ENCODE measurements around the gene TMEM245. TPM values are rescaled to one million over a fixed set of nuclear protein-coding genes. Genes with fewer than 3 reads are reported as not detected.
A peak's percentile ranks its signal among the peaks of the same experiment; 100 is the strongest.

Gene TMEM245
- polyA plus RNA-seq, 1 donor from 2014 or later = 14.5 TPM

- peak overlapping the region in 1 of 3 donors; percentile 70 for H3K27ac Mint-ChIP-seq
- no peaks in the 10 kb centered on the region for H3K4me1 Mint-ChIP-seq
- H3K27me3 Mint-ChIP-seq = no peaks in the 10 kb centered on the region
- peaks cover 22% of the 10 kb centered on the region for H3K36me3 Mint-ChIP-seq
- H3K9me3 Mint-ChIP-seq = peaks cover 2 to 6% (median 3%) of the 10 kb centered on the region in 3 donors
- no peak overlapping the region for H3K4me3 Mint-ChIP-seq
Measured at GRCh38 chr9:109043578-109043977, 76.2 kb downstream of the TMEM245 start.

GRCh38 chr9:109040571-109040970 lies 79.2 kb downstream of the TMEM245 start:
- no peak overlapping the region for H3K4me3 Mint-ChIP-seq
- peaks cover 22% of the 10 kb centered on the region for H3K36me3 Mint-ChIP-seq
- no peaks in the 10 kb centered on the region for H3K4me1 Mint-ChIP-seq
- H3K27ac Mint-ChIP-seq = no peak overlapping the region
- H3K9me3 Mint-ChIP-seq = peaks cover 2 to 6% (median 3%) of the 10 kb centered on the region in 3 donors
- no peaks in the 10 kb centered on the region for H3K27me3 Mint-ChIP-seq

- H3K27me3 Mint-ChIP-seq = no peaks in the 10 kb centered on the region
- H3K27ac Mint-ChIP-seq = no peak overlapping the region
- peaks cover 2 to 6% (median 3%) of the 10 kb centered on the region in 3 donors for H3K9me3 Mint-ChIP-seq
- H3K4me3 Mint-ChIP-seq = no peak overlapping the region
- no peaks in the 10 kb centered on the region for H3K4me1 Mint-ChIP-seq
- peaks cover 18% of the 10 kb centered on the region for H3K36me3 Mint-ChIP-seq
Measured at GRCh38 chr9:109039539-109039938, 80.2 kb downstream of the TMEM245 start.

GRCh38 chr9:109037946-109038715 lies 81.6 kb downstream of the TMEM245 start:
- no peaks in the 10 kb centered on the region for H3K4me1 Mint-ChIP-seq
- no peaks in the 10 kb centered on the region for H3K27me3 Mint-ChIP-seq
- H3K4me3 Mint-ChIP-seq = no peak overlapping the region
- H3K9me3 Mint-ChIP-seq = peaks cover under 1 to 3% (median 1%) of the 10 kb centered on the region in 3 donors
- no peak overlapping the region for H3K27ac Mint-ChIP-seq
- H3K36me3 Mint-ChIP-seq = peaks cover 22% of the 10 kb centered on the region

DNA sequence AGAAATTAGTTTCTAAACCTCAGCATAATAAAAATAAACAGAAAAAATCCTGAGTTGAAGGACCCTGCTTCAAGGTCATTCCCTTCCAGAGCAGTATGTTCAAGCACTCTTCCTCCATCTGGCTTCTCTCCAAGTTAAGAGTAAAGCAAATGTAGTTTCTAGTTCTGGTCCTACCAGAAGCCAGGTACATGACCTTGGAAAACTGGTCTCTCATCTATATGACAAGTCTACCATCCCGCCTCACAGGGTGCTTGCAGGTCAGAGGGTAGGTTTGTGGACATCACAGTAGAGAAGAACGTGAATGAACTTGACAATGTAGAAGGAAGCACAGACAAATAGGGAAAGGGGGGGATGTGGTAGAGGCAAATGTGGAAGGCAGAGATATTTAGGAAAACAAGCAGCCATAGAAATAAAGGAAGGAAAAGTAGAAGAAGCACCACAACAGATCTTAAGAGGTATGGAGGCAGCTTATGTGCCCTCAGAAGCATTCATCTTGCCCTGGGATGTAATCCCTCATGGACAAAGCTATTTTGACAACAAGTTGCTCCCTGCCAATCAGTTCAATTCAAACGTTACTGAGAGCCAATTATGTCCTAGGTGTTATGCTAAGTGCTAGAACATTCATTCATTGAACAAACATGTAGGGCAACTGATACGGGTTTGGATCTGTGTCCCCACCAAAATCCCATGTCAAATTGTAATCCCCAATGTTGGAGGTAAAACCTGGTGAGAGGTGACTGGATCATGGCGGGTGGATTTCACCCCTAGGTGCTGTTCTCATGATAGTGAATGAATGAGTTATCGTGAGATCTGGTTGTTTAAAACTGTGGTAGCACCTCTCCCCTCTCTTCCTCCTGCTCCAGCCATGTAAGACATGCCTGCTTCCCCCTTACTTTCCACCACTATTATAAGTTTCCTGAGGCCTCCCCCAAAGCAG lies 82.7 kb downstream of the TMEM245 start:
- H3K4me1 Mint-ChIP-seq = no peaks in the 10 kb centered on the region
- H3K36me3 Mint-ChIP-seq = peaks cover 20% of the 10 kb centered on the region
- H3K9me3 Mint-ChIP-seq = no peaks in the 10 kb centered on the region
- no peak overlapping the region for H3K4me3 Mint-ChIP-seq
- no peaks in the 10 kb centered on the region for H3K27me3 Mint-ChIP-seq
- H3K27ac Mint-ChIP-seq = no peak overlapping the region

GRCh38 chr9:109035684-109036423 lies 83.9 kb downstream of the TMEM245 start:
- Mint-ChIP-seq H3K9me3 (no peaks in the 10 kb centered on the region), H3K4me1 (no peaks in the 10 kb centered on the region), H3K4me3 (no peak overlapping the region), H3K27me3 (no peaks in the 10 kb centered on the region), H3K27ac (no peak overlapping the region), H3K36me3 (peaks cover 23% of the 10 kb centered on the region)

DNA sequence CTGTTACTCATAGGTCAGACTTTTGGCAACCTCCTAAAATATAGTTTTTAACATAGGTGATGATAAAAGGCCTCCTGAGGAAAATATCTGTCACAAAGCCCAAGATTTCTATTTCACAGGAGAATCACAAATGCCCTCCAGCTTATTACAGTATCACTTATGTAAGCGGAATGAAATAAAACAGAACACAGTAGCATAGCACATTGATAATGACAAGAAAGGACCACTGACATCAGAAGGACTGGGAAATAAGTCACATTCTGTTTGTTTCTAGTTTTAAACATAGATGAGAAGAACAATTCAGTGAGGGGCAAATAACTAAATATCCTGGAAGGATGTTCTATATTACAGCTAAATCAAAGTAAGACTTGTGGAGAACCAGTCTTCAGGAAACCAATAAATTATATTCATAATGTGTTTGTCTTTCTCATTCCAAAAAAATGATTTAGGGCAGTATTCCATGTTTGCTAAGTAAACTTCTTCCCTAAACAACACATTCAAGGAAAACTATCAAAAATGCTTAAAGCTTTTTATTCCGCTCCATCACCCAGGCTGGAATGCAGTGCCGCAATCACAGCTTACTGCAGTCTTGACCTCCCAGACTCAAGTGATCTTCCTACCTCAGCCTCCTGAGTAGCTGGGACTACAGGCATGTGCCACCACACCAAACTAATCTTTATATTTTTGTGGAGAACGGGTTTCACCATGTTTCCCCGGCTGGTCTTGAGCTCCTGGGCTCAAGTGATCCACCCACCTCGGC lies 85.6 kb downstream of the TMEM245 start:
- Mint-ChIP-seq H3K27me3 (no peaks in the 10 kb centered on the region), H3K4me3 (no peak overlapping the region), H3K36me3 (peaks cover 21% of the 10 kb centered on the region), H3K27ac (peak overlapping the region in 1 of 3 donors; percentile 54), H3K4me1 (no peaks in the 10 kb centered on the region), H3K9me3 (no peaks in the 10 kb centered on the region)

DNA sequence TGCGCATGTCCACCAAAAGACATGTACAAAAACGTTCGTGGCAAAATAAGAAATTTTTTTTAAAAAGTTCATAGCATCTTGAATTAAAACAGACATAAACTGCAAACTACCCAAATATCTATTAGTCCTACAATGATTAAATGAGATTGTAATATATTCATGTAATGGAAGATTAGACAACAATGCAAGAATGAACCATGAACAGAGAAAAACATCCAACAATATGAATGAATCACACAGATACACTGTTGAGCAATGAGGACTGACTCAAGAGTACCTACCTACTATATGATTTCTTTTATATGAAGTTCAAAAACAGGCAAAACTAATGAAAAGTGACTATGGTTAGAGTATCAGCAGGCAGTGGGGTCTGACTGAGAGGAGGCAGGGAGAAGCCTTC lies 88.5 kb downstream of the TMEM245 start:
- no peaks in the 10 kb centered on the region for H3K27me3 Mint-ChIP-seq
- H3K27ac Mint-ChIP-seq = no peak overlapping the region
- no peaks in the 10 kb centered on the region for H3K9me3 Mint-ChIP-seq
- H3K36me3 Mint-ChIP-seq = peaks cover 19% of the 10 kb centered on the region
- no peaks in the 10 kb centered on the region for H3K4me1 Mint-ChIP-seq
- no peak overlapping the region for H3K4me3 Mint-ChIP-seq

DNA sequence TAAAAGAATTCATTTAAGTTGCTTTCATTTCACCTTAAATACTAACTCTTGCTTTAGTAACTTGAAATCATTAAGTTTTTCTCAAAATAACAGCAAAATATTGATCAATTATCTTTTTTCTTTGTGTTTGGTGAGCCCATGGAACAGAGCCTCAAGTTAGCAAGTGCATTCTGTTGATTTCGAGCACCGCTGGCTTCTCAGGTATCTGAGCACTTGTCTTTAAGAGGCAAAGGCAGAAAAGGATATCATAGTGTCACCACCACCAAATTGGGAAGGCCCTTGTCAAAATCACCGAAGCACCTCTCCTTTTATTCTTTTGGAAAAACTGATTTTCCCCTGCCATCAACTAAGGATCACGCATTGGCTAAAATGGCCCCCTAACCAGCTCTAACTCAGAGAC lies 89.3 kb downstream of the TMEM245 start:
- H3K4me1 Mint-ChIP-seq = no peaks in the 10 kb centered on the region

GRCh38 chr9:109028457-109028856 lies 91.3 kb downstream of the TMEM245 start:
- no peaks in the 10 kb centered on the region for H3K9me3 Mint-ChIP-seq
- no peak overlapping the region for H3K4me3 Mint-ChIP-seq
- H3K36me3 Mint-ChIP-seq = peaks cover 9% of the 10 kb centered on the region
- H3K4me1 Mint-ChIP-seq = no peaks in the 10 kb centered on the region
- H3K27me3 Mint-ChIP-seq = no peaks in the 10 kb centered on the region
- H3K27ac Mint-ChIP-seq = no peak overlapping the region

More for the DNA sequence above, 89.3 kb downstream of the TMEM245 start:
- H3K36me3 Mint-ChIP-seq = peaks cover 15% of the 10 kb centered on the region
- no peaks in the 10 kb centered on the region for H3K27me3 Mint-ChIP-seq
- no peak overlapping the region for H3K4me3 Mint-ChIP-seq
- H3K9me3 Mint-ChIP-seq = no peaks in the 10 kb centered on the region
- H3K27ac Mint-ChIP-seq = no peak overlapping the region

DNA sequence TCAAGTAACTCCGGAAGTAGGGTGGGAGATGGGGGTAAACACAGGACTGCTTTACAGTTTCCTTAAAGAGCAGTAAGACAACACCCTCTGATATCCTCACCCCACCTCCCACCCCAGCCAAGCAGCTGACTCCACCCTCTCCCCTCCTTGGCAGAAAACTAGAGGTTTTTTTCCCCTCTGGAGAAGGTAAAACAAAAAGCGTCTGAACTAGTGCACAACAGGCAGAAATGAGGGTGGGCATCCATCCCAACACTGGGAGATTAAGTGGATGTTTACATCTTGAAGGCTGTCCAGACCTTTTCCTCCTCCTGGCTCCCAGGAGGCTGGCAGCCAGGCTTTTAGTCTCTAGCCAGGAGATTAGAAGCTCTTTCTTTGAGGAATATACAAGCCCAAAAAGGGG lies 92.6 kb downstream of the TMEM245 start:
- Mint-ChIP-seq H3K36me3 (peaks cover 9% of the 10 kb centered on the region), H3K4me1 (no peaks in the 10 kb centered on the region), H3K27ac (no peak overlapping the region), H3K27me3 (no peaks in the 10 kb centered on the region), H3K9me3 (no peaks in the 10 kb centered on the region), H3K4me3 (no peak overlapping the region)

GRCh38 chr9:109026306-109026705 lies 93.4 kb downstream of the TMEM245 start:
- Mint-ChIP-seq H3K36me3 (peaks cover 8% of the 10 kb centered on the region), H3K4me3 (no peak overlapping the region), H3K4me1 (no peaks in the 10 kb centered on the region), H3K9me3 (no peaks in the 10 kb centered on the region), H3K27me3 (no peaks in the 10 kb centered on the region), H3K27ac (no peak overlapping the region)

DNA sequence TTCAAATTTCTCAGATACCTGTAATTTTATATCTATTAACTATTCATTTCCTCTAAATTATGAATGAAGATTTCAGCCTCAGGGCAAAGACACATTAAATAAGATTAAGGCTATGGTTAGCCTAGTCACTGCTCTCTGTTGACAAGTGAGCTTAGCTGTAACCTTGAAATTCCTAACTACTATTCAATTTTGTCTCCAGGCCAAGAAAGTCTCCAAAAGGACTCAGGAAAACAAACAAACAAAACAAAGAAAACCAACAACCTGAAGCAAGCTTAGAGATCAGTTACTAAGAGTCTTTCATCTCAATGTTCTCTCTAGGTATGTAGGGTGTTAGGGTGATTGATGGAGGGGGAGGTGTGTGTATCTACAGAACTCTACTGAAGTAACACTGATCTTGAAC lies 96.9 kb downstream of the TMEM245 start:
- Mint-ChIP-seq H3K27ac (no peak overlapping the region), H3K36me3 (peaks cover 6% of the 10 kb centered on the region), H3K27me3 (no peaks in the 10 kb centered on the region), H3K4me1 (peaks cover under 1 to 4% (median 2%) of the 10 kb centered on the region in 3 donors), H3K4me3 (no peak overlapping the region), H3K9me3 (no peaks in the 10 kb centered on the region)
